ENCODE measurements around the gene SNAP23.

The SNAP23 gene

GRCh38 chr15:42495361-42496212 is at the start of gene SNAP23:
SNAP23 (plus strand) TSS chr15:42495634; CDS start chr15:42511847, 16,213 bp downstream.
- peak; percentile 89 to 91 for DNase-seq

GRCh38 chr15:42447599-42447998 is 47.8 kb upstream of the SNAP23 start:
- DNase-seq: no peak

GRCh38 chr15:42448281-42448680 is 47.2 kb upstream of the SNAP23 start:
- DNase-seq: no peak

GRCh38 chr15:42449770-42450424 is 45.5 kb upstream of the SNAP23 start:
- no peak for DNase-seq

- no peak for DNase-seq
These were observed 45.0 kb upstream of the SNAP23 start for GRCh38 chr15:42450425-42450790.

GRCh38 chr15:42453826-42454225 is 41.6 kb upstream of the SNAP23 start:
- no peak for DNase-seq

GRCh38 chr15:42456531-42456930 is 38.9 kb upstream of the SNAP23 start:
- no peak for DNase-seq

GRCh38 chr15:42456971-42457370 is 38.5 kb upstream of the SNAP23 start:
- no peak for DNase-seq

- peak; percentile 42 to 78 for DNase-seq
These were observed 37.7 kb upstream of the SNAP23 start for GRCh38 chr15:42457445-42458442.

- no peak for DNase-seq
These were observed 34.2 kb upstream of the SNAP23 start for GRCh38 chr15:42461261-42461660.

- DNase-seq: no peak
These were observed 29.7 kb upstream of the SNAP23 start for GRCh38 chr15:42465520-42466259.

GRCh38 chr15:42471002-42471401 is 24.4 kb upstream of the SNAP23 start:
- DNase-seq: no peak

GRCh38 chr15:42474827-42475226 is 20.6 kb upstream of the SNAP23 start:
- peak; percentile 54 to 62 for DNase-seq

- DNase-seq: no peak
These were observed 12.7 kb upstream of the SNAP23 start for GRCh38 chr15:42482701-42483100.

GRCh38 chr15:42483677-42484076 is 11.8 kb upstream of the SNAP23 start:
- DNase-seq: no peak

- DNase-seq: peak in 1 of 2 donors; percentile 53
These were observed 5.2 kb upstream of the SNAP23 start for GRCh38 chr15:42490291-42490670.

GRCh38 chr15:42490671-42491538 is 4.5 kb upstream of the SNAP23 start, which contains the start of gene ZNF106:
ZNF106 (minus strand) TSS chr15:42491141; CDS start chr15:42472289, 18,852 bp downstream.
- DNase-seq: peak; percentile 89 to 93

- DNase-seq: no peak
These were observed 3.8 kb upstream of the SNAP23 start for GRCh38 chr15:42491539-42492225.

GRCh38 chr15:42493679-42494078 is 1.8 kb upstream of the SNAP23 start:
- peak; percentile 47 to 51 for DNase-seq

- DNase-seq: peak; percentile 65 to 69
These were observed 455 bp upstream of the SNAP23 start for GRCh38 chr15:42494998-42495360.

All from inflammatory macrophage treated with lipopolysaccharide for 1 hour (primary cell).